GM12891 (cell line): ENCODE measurements around the gene TNPO3.

Experiments
- POLR2A ChIP-seq: IDR thresholded peaks from 2 replicates; pipeline ENCODE4 v1.6.1; 2011; ENCODE audit warnings: low read depth, low read length, control low read depth
- POLR2AphosphoS5 ChIP-seq: IDR thresholded peaks from 2 replicates; pipeline ENCODE4 v1.6.1; 2011; ENCODE audit warnings: low read depth, low read length, control low read depth
- SPI1 ChIP-seq: IDR thresholded peaks from 2 replicates; pipeline ENCODE4 v1.6.1; 2011; ENCODE audit warnings: low read depth, low read length, control low read depth
- TAF1 ChIP-seq: IDR thresholded peaks from 2 replicates; pipeline ENCODE4 v1.6.1; 2011; ENCODE audit warnings: low read depth, low read length, control low read depth

GRCh38 chr7:128974241-128974934 is 80.5 kb downstream of the TNPO3 start:
- TF ChIP-seq SPI1 = no peak
- no peak for TF ChIP-seq POLR2A
- TF ChIP-seq POLR2AphosphoS5 = no peak
- TF ChIP-seq TAF1 = no peak
